ENCODE data around the gene CCDC87. TPM values are rescaled to one million over a fixed set of nuclear protein-coding genes. Genes with fewer than 3 reads are reported as not detected.

The CCDC87 gene
- total RNA-seq, 1 donor from 2014 or later = 0.21 TPM

DNA sequence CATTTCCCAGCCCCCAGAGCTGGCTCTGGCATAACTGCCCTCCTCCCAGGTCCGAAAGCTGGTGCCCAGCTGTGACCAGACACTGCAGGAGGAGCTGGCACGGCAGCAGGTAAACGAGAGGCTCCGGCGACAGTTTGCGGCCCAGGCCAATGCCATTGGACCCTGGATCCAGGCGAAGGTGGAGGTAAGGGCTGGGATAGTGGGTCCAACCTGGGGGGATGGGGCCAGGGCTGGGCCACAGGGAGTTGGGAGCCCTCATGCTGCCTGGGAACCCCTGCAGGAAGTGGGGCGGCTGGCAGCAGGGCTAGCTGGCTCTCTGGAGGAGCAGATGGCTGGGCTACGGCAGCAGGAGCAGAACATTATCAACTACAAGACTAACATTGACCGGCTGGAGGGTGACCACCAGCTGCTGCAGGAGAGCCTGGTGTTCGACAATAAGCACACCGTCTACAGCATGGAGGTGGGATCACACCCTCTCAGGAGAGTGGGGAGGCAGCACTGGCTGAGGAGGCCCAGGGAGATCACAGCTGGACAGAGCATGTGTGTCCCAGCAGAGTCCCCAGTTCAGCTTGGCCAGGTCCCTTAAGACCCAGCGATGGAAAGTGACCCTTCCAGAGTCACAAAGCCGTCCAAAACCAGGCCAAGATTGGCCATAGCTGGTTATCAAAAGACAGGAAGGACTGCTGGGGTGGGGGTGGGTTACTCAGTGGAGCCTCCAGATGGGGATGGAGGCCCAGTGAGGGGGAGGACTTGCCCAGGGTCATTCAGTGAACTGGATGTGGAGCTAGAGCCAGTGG, 31.5 kb downstream of the CCDC87 start:
- no peak for DNase-seq (ENCODE audit: low spot score in 2 of 2)
- Histone ChIP-seq H3K27ac (no peak overlapping the region), H3K4me3 (no peak overlapping the region), H3K4me1 (peaks cover 0 to 5% of the 10 kb centered on the region in 2 donors), H3K36me3 (peaks cover 0 to 5% of the 10 kb centered on the region in 2 donors), H3K9me3 (no peaks in the 10 kb centered on the region), H3K27me3 (no peaks in the 10 kb centered on the region)
- intact Hi-C loops (cut with DNase I) = no loop called here
- TF ChIP-seq, protein P1, sequence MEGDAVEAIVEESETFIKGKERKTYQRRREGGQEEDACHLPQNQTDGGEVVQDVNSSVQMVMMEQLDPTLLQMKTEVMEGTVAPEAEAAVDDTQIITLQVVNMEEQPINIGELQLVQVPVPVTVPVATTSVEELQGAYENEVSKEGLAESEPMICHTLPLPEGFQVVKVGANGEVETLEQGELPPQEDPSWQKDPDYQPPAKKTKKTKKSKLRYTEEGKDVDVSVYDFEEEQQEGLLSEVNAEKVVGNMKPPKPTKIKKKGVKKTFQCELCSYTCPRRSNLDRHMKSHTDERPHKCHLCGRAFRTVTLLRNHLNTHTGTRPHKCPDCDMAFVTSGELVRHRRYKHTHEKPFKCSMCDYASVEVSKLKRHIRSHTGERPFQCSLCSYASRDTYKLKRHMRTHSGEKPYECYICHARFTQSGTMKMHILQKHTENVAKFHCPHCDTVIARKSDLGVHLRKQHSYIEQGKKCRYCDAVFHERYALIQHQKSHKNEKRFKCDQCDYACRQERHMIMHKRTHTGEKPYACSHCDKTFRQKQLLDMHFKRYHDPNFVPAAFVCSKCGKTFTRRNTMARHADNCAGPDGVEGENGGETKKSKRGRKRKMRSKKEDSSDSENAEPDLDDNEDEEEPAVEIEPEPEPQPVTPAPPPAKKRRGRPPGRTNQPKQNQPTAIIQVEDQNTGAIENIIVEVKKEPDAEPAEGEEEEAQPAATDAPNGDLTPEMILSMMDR (IDR thresholded peaks at IDR 0.05) = no peak

DNA sequence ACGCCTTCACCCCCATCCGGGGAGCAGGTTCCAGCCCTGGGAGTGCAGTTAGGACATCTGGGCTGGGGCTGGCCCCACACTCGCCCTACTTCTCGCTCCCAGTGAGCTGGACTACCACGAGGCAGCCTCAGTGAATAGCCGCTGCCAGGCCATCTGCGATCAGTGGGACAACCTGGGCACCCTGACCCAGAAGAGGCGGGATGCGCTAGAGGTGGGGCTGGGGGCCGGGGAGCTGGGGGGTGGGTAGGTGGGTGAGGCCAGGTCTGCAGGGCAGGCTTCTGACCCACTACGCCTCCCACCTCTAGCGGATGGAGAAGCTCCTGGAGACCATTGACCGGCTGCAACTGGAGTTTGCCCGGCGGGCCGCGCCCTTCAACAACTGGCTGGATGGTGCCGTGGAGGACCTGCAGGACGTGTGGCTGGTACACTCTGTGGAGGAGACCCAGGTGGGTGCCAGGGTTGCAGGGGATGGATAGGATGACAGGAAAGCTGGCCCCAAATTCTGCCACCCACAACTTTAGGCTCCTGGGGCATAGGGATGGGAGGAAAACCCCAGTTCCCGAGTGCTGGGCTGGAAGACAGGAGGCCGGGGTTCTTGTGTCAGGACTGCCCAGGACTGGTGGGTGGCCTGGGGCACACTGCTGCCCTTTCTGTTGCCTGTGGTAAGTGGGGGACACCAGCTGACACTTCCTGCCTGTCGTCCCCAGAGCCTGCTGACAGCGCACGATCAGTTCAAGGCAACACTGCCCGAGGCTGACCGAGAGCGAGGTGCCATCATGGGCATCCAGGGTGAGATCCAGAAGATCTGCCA, 32.8 kb downstream of the CCDC87 start:
- H3K36me3 ChIP-seq = no peaks in the 10 kb centered on the region
- no peaks in the 10 kb centered on the region for H3K27me3 ChIP-seq
- intact Hi-C loops (cut with DNase I) = no loop called here
- no peaks in the 10 kb centered on the region for H3K9me3 ChIP-seq
- peaks cover 0 to 5% of the 10 kb centered on the region in 2 donors for H3K4me1 ChIP-seq
- no peak overlapping the region for H3K27ac ChIP-seq
- DNase-seq (ENCODE audit: low spot score in 2 of 2) = no peak
- TF ChIP-seq, protein P1 (IDR thresholded peaks at IDR 0.05) = no peak
- no peak overlapping the region for H3K4me3 ChIP-seq

DNA sequence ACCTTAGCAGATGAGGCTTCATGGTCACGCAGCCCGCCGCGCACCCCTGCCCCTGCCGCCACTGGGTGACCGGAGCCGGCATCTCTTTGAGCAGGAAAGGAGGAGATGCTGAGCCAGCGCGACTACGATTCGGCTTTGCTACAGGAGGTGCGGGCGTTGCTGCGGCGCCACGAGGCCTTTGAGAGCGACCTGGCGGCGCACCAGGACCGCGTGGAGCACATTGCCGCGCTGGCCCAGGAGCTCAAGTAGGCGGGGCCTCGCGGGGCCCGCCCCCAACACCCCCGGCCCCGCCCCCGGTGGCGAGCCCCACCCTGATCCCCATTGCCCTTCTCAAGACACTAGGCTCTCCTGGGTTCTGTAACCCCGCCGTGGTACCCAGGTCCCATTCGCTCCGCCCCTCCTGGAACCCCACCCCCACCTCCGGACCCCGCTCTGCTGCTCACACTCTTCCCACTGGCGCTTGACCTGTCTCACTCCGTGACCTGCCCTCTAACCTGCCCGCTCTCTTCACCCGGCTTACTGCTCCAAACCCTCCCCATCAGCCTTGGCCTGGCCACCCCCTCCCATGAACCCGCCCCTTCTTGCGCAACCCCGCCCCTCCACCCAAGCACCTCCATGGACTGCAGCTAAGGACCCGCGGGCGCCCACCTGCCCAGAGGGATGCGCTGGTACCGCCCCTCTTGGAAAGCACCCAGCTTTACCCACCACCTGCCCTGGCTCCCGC, 33.6 kb downstream of the CCDC87 start:
- DNase-seq (ENCODE audit: low spot score in 2 of 2) = no peak
- Histone ChIP-seq H3K9me3 (no peaks in the 10 kb centered on the region), H3K27ac (no peak overlapping the region), H3K4me1 (peaks cover 0 to 5% of the 10 kb centered on the region in 2 donors), H3K27me3 (no peaks in the 10 kb centered on the region), H3K4me3 (peak overlapping the region; percentile 6 to 26), H3K36me3 (no peaks in the 10 kb centered on the region)
- TF ChIP-seq, protein P1 (IDR thresholded peaks at IDR 0.05) = no peak
- intact Hi-C loops (cut with DNase I) = no loop called here

DNA sequence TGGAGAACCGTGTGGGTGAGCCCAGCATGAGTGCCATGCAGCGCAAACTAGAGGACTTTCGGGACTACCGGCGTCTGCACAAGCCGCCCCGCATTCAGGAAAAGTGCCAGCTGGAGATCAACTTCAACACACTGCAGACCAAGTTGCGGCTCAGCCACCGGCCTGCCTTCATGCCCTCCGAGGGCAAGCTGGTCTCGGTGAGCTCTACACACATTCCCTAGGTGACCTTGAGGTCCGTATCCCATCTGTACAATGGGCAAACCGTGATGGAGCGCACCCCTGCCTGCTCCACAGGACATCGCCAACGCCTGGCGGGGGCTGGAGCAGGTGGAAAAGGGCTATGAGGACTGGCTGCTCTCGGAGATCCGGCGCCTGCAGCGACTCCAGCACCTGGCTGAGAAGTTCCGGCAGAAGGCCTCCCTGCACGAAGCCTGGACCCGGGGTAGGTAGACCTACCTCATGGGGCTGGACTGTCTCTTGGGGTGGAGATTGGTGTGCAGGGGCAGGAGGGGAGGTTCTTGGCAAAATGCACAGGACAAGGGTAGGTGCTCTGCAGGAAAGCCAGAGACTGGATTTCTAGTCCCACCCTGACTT, 35.0 kb downstream of the CCDC87 start:
- no peaks in the 10 kb centered on the region for H3K9me3 ChIP-seq
- H3K4me3 ChIP-seq = no peak overlapping the region
- peaks cover 0 to 5% of the 10 kb centered on the region in 2 donors for H3K4me1 ChIP-seq
- TF ChIP-seq, protein P1 (IDR thresholded peaks at IDR 0.05) = no peak
- DNase-seq (ENCODE audit: low spot score in 2 of 2) = no peak
- no peak overlapping the region for H3K27ac ChIP-seq
- intact Hi-C loops (cut with DNase I) = no loop called here
- no peaks in the 10 kb centered on the region for H3K36me3 ChIP-seq
- H3K27me3 ChIP-seq = no peaks in the 10 kb centered on the region

DNA sequence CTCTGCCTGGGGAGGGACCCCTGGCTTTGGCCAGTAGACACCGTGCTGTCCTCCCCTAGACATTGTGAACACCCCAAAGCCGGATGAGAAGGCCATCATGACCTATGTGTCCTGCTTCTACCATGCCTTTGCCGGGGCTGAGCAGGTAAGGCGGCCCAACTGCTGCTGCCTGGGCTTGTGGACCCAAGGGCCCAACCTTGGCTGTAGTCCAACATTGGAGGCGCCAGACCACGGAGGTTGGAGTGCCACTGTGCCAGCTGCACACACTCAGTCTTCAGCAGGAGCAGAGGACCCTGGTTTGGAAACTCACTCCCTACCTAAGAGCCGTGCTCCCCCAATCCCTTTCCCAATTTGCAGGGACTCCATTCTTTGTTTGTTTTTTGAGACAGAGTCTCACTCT, 36.8 kb downstream of the CCDC87 start:
- intact Hi-C loops (cut with DNase I) = no loop called here
- Histone ChIP-seq H3K36me3 (no peaks in the 10 kb centered on the region), H3K4me1 (peaks cover 0 to 5% of the 10 kb centered on the region in 2 donors), H3K27ac (no peak overlapping the region), H3K4me3 (no peak overlapping the region), H3K9me3 (no peaks in the 10 kb centered on the region), H3K27me3 (no peaks in the 10 kb centered on the region)
- no peak for DNase-seq (ENCODE audit: low spot score in 2 of 2)
- TF ChIP-seq, protein P1 (IDR thresholded peaks at IDR 0.05) = no peak

Measured in ascending aorta (tissue), 2 donors.